AG09319 (cell line): Measurements from ENCODE around the gene RFX1.

ENCODE experiments used
- DNase-seq: peaks from one replicate; pipeline ENCODE4 v3.0.0-alpha.2; 2010; ENCODE audit warnings: low read depth; ENCODE audit errors: extremely low read depth
- CTCF ChIP-seq: IDR thresholded peaks from 2 replicates; pipeline ENCODE4 v1.5.1; 2011; ENCODE audit warnings: low read depth, mild to moderate bottlenecking, inconsistent platforms, low read length, moderate library complexity

Gene RFX1

GRCh38 chr19:13913352-13913751 lies 92.8 kb downstream of the RFX1 start:
- TF ChIP-seq CTCF: no peak
- no peak for DNase-seq
